OCI-LY1 (cell line): Measurements from ENCODE around the gene HERC5.

Experiments used
- CTCF ChIP-seq: fragments of 200-600 bp; sonication (generic), shearing (Covaris generic); IDR thresholded peaks from 2 replicates; pipeline ENCODE4 v1.5.1; 2017; ENCODE audit warnings: mild to moderate bottlenecking, antibody characterized with exemption, low read length, moderate library complexity, mixed read lengths
- EZH2 ChIP-seq: fragments of 200-600 bp; sonication (generic), shearing (Covaris generic); IDR thresholded peaks from 2 replicates; pipeline ENCODE4 v1.8.0; 2017; ENCODE audit warnings: borderline replicate concordance, mixed run types, mild to moderate bottlenecking, antibody characterized with exemption, low read length, moderate library complexity, mixed read lengths

GRCh38 chr4:88456670-88457306 lies at the start of gene HERC5:
- TF ChIP-seq CTCF (no peak), EZH2 (no peak)
